ENCODE data around the gene BNIP3.

Gene BNIP3

DNA sequence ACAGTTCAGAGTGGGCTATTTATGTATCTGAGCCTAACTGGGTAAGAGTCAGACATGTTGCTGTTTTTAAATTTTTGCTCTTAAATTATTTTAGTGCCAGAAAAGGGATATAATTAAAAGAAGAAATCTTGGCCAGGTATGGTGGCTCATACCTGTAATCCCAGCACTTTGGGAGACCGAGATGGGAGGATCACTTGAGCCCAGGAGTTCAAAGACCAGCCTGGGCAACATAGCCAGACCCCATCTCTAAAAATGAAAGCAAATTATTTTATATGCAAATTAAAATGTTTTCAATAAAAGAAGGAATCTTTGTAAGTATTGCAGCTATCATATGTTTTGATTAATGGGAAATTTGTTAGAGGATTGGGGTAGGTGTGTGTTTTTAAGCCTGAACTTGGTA is 39.3 kb downstream of the BNIP3 start:
- TF ChIP-seq, protein P1, sequence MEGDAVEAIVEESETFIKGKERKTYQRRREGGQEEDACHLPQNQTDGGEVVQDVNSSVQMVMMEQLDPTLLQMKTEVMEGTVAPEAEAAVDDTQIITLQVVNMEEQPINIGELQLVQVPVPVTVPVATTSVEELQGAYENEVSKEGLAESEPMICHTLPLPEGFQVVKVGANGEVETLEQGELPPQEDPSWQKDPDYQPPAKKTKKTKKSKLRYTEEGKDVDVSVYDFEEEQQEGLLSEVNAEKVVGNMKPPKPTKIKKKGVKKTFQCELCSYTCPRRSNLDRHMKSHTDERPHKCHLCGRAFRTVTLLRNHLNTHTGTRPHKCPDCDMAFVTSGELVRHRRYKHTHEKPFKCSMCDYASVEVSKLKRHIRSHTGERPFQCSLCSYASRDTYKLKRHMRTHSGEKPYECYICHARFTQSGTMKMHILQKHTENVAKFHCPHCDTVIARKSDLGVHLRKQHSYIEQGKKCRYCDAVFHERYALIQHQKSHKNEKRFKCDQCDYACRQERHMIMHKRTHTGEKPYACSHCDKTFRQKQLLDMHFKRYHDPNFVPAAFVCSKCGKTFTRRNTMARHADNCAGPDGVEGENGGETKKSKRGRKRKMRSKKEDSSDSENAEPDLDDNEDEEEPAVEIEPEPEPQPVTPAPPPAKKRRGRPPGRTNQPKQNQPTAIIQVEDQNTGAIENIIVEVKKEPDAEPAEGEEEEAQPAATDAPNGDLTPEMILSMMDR (IDR thresholded peaks at IDR 0.05; ENCODE audit: control insufficient read depth, insufficient read depth, low read depth, low read length, missing control alignments) = no peak
- H3K4me3 ChIP-seq (ENCODE audit: control insufficient read depth, low read depth, low read length) = no peak overlapping the region
- DNase-seq (ENCODE audit: low read depth) = no peak

DNA sequence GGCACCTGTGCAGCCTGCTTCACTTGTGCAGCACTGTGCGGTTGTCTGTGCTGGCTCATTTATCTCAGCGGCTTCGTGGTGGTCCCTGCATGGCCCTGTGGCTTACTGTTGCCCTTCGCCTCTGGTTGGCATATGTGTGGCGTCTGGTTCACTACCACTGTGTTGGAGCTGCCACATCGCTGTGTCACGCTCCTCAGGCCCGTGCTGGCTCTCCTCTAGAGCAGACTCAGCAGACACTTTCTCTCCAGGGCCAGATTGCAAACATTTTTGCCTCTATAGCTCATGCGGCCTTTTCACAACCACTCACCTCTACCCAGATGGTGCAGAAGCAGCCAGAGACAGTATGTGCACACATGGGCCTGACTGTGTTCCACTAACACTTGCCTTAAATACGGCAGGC is 43.0 kb downstream of the BNIP3 start:
- no peak for DNase-seq (ENCODE audit: low read depth)
- H3K4me3 ChIP-seq (ENCODE audit: control insufficient read depth, low read depth, low read length) = no peak overlapping the region
- TF ChIP-seq, protein P1 (IDR thresholded peaks at IDR 0.05; ENCODE audit: control insufficient read depth, insufficient read depth, low read depth, low read length, missing control alignments) = no peak

DNA sequence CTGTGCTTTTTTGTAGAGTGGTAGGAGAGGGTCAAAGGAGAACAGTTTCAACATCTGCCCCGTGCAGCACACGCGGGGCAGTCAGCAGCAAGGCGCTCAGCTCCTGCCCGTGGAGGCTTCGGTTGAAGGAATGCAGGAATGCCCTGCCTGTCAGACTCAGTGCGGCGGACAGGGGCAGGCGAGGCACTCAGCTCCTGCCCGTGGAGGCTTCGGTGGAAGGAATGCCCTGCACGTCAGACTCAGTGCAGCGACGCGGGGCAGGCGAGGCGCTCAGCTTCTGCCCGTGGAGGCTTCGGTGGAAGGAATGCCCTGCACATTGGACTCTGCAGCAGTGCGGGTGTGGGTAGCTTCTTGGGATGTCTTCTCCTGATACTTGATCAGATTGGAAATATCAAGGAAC is 43.9 kb downstream of the BNIP3 start:
- no peak for DNase-seq (ENCODE audit: low read depth)
- H3K4me3 ChIP-seq (ENCODE audit: control insufficient read depth, low read depth, low read length) = no peak overlapping the region
- TF ChIP-seq, protein P1 (IDR thresholded peaks at IDR 0.05; ENCODE audit: control insufficient read depth, insufficient read depth, low read depth, low read length, missing control alignments) = no peak

DNA sequence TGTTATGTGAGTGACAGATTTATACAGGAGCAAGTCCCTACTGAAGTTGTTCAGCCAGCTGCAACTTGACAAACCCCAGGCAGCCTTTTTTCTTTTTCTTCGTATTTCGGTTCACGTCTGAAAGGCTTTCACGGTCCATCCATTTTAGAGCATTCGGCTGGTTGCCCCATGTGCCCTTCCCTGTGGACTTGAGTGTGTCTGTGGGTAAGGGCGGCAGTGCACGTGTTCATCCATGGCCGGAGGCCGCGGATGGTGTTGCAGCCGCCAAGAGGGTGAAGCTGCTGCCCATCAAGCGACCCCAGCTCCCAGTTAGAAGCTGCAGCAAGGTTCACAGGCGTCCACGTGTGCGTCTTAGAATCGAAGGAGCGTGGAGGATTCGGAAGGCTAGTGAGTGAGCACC is 45.0 kb downstream of the BNIP3 start:
- TF ChIP-seq, protein P1 (IDR thresholded peaks at IDR 0.05; ENCODE audit: control insufficient read depth, insufficient read depth, low read depth, low read length, missing control alignments) = no peak

DNA sequence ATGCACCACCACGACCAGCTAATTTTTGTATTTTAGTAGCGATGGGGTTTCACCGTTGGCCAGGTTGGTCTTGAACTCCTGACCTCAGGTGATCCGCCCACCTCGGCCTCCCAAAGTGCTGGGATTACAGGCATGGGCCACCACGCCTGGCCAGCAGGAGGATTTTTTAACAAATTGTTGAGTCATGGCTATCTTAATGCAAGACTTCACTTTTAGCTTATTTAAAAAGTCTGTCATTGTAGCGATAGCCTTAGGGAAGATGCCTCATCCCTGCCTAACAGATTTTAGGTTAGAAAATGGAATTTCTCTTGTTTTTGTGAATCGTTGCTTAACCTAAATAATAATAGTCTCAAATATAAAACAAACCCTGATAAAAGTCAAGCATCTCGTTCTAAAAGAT is 45.4 kb downstream of the BNIP3 start:
- H3K4me3 ChIP-seq (ENCODE audit: control insufficient read depth, low read depth, low read length) = no peak overlapping the region
- DNase-seq (ENCODE audit: low read depth) = no peak
- TF ChIP-seq, protein P1 (IDR thresholded peaks at IDR 0.05; ENCODE audit: control insufficient read depth, insufficient read depth, low read depth, low read length, missing control alignments) = no peak

More for the DNA sequence above, 45.0 kb downstream of the BNIP3 start:
- no peak overlapping the region for H3K4me3 ChIP-seq (ENCODE audit: control insufficient read depth, low read depth, low read length)
- DNase-seq (ENCODE audit: low read depth) = no peak

DNA sequence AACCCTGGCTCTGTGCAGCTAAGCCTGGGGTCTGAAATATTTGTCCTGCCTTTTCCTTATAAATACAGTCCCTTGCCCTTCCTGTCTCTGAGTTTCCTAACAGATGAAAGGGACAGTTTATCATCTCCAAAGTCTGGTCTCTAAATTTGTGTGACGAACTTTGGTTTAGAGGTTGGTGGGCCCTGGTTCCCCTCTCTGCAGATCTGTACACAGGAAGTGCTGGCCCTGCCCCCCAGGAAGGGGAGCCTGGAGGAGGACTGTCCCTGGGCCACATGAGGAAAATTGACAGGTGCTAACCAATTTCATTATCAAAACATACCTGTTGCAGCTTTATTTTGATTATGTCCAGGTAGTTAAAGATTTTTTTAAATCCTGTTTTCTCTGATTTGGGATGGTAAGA is 46.5 kb downstream of the BNIP3 start:
- TF ChIP-seq, protein P1 (IDR thresholded peaks at IDR 0.05; ENCODE audit: control insufficient read depth, insufficient read depth, low read depth, low read length, missing control alignments) = no peak
- no peak overlapping the region for H3K4me3 ChIP-seq (ENCODE audit: control insufficient read depth, low read depth, low read length)
- DNase-seq (ENCODE audit: low read depth) = no peak

DNA sequence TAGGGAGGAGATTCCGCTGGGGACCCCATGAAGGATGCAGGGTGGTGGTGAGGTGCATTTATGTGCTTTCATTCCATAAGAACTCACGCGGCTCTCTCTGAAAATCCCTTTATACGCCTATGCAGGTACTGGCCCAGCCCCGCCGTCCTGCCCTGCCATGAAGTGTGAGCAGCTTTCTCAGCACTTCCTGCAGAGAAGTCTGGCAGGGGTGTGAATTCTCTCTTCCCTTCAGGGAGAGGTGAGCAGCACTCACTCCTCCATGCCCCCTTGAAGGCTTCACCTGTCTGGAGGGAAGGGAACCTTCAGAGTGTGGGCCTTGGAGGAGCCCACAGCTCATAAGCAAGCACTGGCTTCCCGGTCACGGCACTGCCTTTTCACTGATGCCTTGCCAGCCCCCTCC is 47.0 kb downstream of the BNIP3 start:
- TF ChIP-seq, protein P1 (IDR thresholded peaks at IDR 0.05; ENCODE audit: control insufficient read depth, insufficient read depth, low read depth, low read length, missing control alignments) = no peak
- no peak for DNase-seq (ENCODE audit: low read depth)
- no peak overlapping the region for H3K4me3 ChIP-seq (ENCODE audit: control insufficient read depth, low read depth, low read length)
